Activated T-helper 2 cell treated with anti-CD3 and anti-CD28 coated beads, Interferon-gamma antibody, Interleukin-2, Interleukin-4, amounts not matched to agents 10 μg/mL and 5 μg/mL and 100 μg/mL, durations not matched to agents 14 hours and 24 hours and 36 hours (primary cell): Measurements from ENCODE around the gene ALDH4A1. TPM values are rescaled to one million over a fixed set of nuclear protein-coding genes. Genes with fewer than 3 reads are reported as not detected.
"Not testable (repeated sequence)": the region's sequence is repeated elsewhere in the genome, so short reads cannot be mapped to it uniquely, and the experiment has no call there.

Experiments used
- DNase-seq: peaks from one replicate; pipeline ENCODE4 v3.0.0; 2021; ENCODE audit warnings: low spot score
- H3K27ac Mint-ChIP-seq: one replicate; pipeline ENCODE4 v1.8.0; 2021; ENCODE audit warnings: mixed read lengths
- H3K27me3 Mint-ChIP-seq: one replicate; pipeline ENCODE4 v1.8.0; 2021; ENCODE audit warnings: low read depth, mixed read lengths
- H3K36me3 Mint-ChIP-seq: one replicate; pipeline ENCODE4 v1.8.0; 2021; ENCODE audit warnings: low read depth, mixed read lengths
- H3K4me1 Mint-ChIP-seq: one replicate; pipeline ENCODE4 v1.8.0; 2021; ENCODE audit warnings: low read depth, mixed read lengths
- H3K4me3 Mint-ChIP-seq: one replicate; pipeline ENCODE4 v1.8.0; 2021; ENCODE audit warnings: low read depth, mild to moderate bottlenecking, moderate library complexity, mixed read lengths
- H3K9me3 Mint-ChIP-seq: one replicate; pipeline ENCODE4 v1.8.0; 2021; ENCODE audit warnings: mixed read lengths
- intact Hi-C: fragments of 100-400 bp; cut with micrococcal nuclease; formaldehyde crosslinking; loops from one replicate; pipeline ENCODE4 v1.15.1; 2023
- total RNA-seq: library from RNA; stranded (reverse); gene quantifications from 2 replicates; pipeline ENCODE4 v1.2.3, GENCODE V29; 2022

ALDH4A1 gene
- total RNA-seq, 1 donor from 2014 or later = 4.4 TPM

- no peaks in the 10 kb centered on the region for H3K9me3 Mint-ChIP-seq
- H3K4me3 Mint-ChIP-seq = no peak overlapping the region
- H3K4me1 Mint-ChIP-seq = peaks cover 13% of the 10 kb centered on the region
- H3K27ac Mint-ChIP-seq = no peak overlapping the region
- no peaks in the 10 kb centered on the region for H3K36me3 Mint-ChIP-seq
- DNase-seq = no peak
- intact Hi-C loops = no loop called here
- H3K27me3 Mint-ChIP-seq = no peaks in the 10 kb centered on the region
Measured at GRCh38 chr1:18898567-18898966, 3.8 kb downstream of the ALDH4A1 start.

DNA sequence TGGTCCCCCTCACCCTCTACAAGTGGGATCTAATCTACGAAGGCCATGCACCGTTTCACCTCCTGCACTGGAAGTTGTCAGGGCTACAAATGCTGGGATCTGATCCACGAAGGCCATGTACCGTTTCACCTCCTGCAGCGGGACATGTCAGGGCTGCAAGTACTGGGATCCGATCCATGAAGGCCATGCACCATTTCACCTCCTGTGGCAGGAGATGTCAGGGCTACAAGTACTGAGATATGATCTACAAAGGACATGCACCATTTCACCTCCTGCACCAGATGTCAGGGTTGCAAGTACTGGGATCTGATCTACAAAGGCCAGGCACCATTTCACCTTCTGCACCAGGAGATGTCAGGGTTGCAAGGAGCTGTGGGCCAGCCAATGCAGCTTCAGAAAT, 7.0 kb downstream of the ALDH4A1 start:
- no peak for DNase-seq
- intact Hi-C loops = no loop called here
- no peaks in the 10 kb centered on the region for H3K4me1 Mint-ChIP-seq
- H3K9me3 Mint-ChIP-seq = no peaks in the 10 kb centered on the region
- H3K4me3 Mint-ChIP-seq = no peak overlapping the region
- no peaks in the 10 kb centered on the region for H3K36me3 Mint-ChIP-seq
- H3K27ac Mint-ChIP-seq = no peak overlapping the region
- no peaks in the 10 kb centered on the region for H3K27me3 Mint-ChIP-seq

DNA sequence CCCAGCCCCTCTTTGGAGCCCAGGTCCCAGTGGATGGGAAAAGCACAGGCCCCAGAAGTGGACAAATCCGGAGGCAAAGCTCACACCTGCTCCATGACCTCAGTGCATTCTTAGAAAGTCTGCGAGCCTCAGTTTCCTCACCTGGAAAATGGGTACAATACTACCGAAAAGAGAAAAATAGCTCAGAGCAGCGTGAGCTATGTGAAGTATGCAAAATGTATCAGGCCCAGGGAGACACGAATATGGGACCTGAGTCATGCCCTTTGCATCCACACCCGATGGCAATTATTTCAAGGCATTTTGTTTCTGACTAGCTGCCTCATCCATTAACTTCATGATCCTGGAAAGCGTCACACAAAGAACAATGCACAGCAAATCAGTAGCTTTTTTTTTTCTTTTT, 9.2 kb downstream of the ALDH4A1 start:
- H3K4me3 Mint-ChIP-seq = no peak overlapping the region
- DNase-seq = no peak
- intact Hi-C loops = no loop called here

GRCh38 chr1:18891858-18892257, 10.5 kb downstream of the ALDH4A1 start:
- H3K4me1 Mint-ChIP-seq, DNase-seq, H3K27ac Mint-ChIP-seq, H3K4me3 Mint-ChIP-seq, intact Hi-C loops, H3K27me3 Mint-ChIP-seq, H3K36me3 Mint-ChIP-seq, H3K9me3 Mint-ChIP-seq: not testable (repeated sequence)

More for the DNA sequence above, 9.2 kb downstream of the ALDH4A1 start:
- H3K9me3 Mint-ChIP-seq = no peaks in the 10 kb centered on the region
- no peak overlapping the region for H3K27ac Mint-ChIP-seq
- no peaks in the 10 kb centered on the region for H3K36me3 Mint-ChIP-seq
- H3K4me1 Mint-ChIP-seq = no peaks in the 10 kb centered on the region
- H3K27me3 Mint-ChIP-seq = no peaks in the 10 kb centered on the region

DNA sequence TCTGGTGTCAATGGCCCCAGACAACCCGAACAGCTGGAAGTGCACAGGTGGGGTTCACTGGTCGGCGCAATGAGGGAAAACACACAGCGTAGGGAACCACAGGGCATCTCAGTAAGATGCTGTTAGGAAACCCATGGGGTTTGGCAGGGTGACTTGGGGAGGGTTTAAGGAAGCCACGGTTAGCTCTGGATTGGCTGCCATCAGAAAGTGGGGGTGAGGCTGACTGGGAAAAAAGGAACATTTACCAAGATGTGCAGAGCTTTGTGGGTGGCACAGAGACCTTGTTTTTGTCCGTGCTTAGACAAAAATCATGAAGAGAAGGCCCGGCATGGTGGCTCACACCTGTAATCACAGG, 11.0 kb downstream of the ALDH4A1 start:
- Mint-ChIP-seq H3K4me1 (no peaks in the 10 kb centered on the region), H3K9me3 (no peaks in the 10 kb centered on the region), H3K36me3 (no peaks in the 10 kb centered on the region), H3K4me3 (no peak overlapping the region), H3K27ac (no peak overlapping the region), H3K27me3 (no peaks in the 10 kb centered on the region)
- intact Hi-C loops = no loop called here
- DNase-seq = no peak

GRCh38 chr1:18890706-18891425, 11.5 kb downstream of the ALDH4A1 start:
- H3K9me3 Mint-ChIP-seq = no peaks in the 10 kb centered on the region
- H3K27ac Mint-ChIP-seq = no peak overlapping the region
- H3K4me1 Mint-ChIP-seq = no peaks in the 10 kb centered on the region
- no peaks in the 10 kb centered on the region for H3K36me3 Mint-ChIP-seq
- H3K27me3 Mint-ChIP-seq = no peaks in the 10 kb centered on the region
- intact Hi-C loops = no loop called here
- H3K4me3 Mint-ChIP-seq = no peak overlapping the region
- no peak for DNase-seq

GRCh38 chr1:18886003-18886335, 16.4 kb downstream of the ALDH4A1 start:
- H3K9me3 Mint-ChIP-seq = no peaks in the 10 kb centered on the region
- H3K4me3 Mint-ChIP-seq = no peak overlapping the region
- no peak for DNase-seq
- intact Hi-C loops = no loop called here
- no peaks in the 10 kb centered on the region for H3K4me1 Mint-ChIP-seq
- H3K27ac Mint-ChIP-seq = no peak overlapping the region
- H3K27me3 Mint-ChIP-seq = no peaks in the 10 kb centered on the region
- no peaks in the 10 kb centered on the region for H3K36me3 Mint-ChIP-seq

DNA sequence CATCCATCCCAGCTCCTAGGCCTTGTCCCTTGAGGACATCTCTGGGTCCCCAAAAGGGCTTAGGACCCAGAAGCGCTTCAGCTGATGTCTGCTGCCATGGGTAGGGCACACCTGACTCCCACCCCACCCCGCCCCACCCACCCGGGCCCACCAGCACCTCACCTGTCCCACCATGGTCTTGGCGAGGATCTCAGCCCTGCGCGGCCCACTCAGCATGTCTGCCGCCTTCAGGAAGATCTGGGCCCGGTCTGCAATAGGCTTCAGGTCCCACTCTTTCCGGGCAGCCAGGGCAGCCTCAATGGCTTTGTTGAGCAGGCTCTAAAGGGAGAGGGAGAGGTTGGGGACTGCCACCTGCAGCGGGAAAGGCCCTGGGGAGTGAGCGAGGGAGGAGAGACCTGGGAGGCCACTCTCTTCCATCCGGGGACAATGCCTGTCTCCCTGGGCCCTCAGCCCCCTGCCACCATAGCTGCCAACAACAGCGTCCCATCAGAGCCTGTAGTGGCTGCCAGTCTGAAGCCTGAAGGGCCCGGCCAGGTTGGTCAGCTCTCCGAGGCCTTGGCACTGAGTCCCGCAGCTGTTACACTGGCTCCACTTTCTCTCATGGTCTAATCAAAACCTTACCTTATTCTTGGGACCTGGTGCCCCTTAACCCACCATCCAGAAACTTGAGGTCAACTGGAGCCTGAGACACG, 16.9 kb downstream of the ALDH4A1 start:
- intact Hi-C loops = no loop called here
- no peak for DNase-seq
- Mint-ChIP-seq H3K4me3 (no peak overlapping the region), H3K27ac (no peak overlapping the region), H3K4me1 (no peaks in the 10 kb centered on the region), H3K27me3 (no peaks in the 10 kb centered on the region), H3K9me3 (no peaks in the 10 kb centered on the region), H3K36me3 (no peaks in the 10 kb centered on the region)

DNA sequence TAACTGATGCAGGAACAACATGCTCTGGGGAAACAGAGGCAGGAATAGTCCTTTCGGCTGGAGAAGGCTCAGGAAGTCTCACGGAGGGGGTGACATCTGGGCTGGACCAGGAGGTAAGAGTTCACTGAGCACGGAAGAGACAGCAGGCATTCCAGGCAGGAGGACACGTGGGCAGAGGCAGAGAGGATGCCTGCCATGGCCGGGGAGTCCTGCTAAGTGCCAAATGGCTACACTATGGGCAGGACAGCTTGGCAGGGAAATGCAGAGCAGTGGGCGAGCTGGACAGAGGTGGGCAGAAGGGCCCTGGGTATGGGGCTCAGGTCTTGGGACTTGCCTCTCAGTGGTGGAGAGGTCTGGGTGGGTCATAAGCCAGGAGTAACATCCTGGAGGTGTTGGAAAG, 17.6 kb downstream of the ALDH4A1 start:
- Mint-ChIP-seq H3K27me3 (no peaks in the 10 kb centered on the region), H3K9me3 (no peaks in the 10 kb centered on the region), H3K36me3 (no peaks in the 10 kb centered on the region), H3K4me1 (no peaks in the 10 kb centered on the region), H3K27ac (no peak overlapping the region), H3K4me3 (no peak overlapping the region)
- intact Hi-C loops = no loop called here
- no peak for DNase-seq

DNA sequence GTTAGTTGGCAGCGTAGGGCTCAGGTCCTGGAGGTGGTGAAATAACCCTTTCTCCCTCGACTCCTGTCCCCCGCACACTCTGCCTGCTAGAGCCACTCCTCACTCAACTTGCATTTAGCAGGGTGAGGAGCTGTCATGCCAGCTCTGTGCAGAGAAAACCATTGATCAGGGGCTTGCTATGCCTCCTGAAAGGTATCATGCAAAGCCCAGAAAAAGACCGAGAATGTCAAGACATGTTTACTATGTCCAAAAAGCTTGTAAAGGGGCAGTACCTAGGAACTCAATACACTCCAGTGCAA, 18.0 kb downstream of the ALDH4A1 start:
- no peaks in the 10 kb centered on the region for H3K9me3 Mint-ChIP-seq
- intact Hi-C loops = no loop called here
- DNase-seq = no peak
- H3K4me3 Mint-ChIP-seq = no peak overlapping the region
- no peak overlapping the region for H3K27ac Mint-ChIP-seq
- H3K36me3 Mint-ChIP-seq = no peaks in the 10 kb centered on the region
- no peaks in the 10 kb centered on the region for H3K27me3 Mint-ChIP-seq
- H3K4me1 Mint-ChIP-seq = no peaks in the 10 kb centered on the region

DNA sequence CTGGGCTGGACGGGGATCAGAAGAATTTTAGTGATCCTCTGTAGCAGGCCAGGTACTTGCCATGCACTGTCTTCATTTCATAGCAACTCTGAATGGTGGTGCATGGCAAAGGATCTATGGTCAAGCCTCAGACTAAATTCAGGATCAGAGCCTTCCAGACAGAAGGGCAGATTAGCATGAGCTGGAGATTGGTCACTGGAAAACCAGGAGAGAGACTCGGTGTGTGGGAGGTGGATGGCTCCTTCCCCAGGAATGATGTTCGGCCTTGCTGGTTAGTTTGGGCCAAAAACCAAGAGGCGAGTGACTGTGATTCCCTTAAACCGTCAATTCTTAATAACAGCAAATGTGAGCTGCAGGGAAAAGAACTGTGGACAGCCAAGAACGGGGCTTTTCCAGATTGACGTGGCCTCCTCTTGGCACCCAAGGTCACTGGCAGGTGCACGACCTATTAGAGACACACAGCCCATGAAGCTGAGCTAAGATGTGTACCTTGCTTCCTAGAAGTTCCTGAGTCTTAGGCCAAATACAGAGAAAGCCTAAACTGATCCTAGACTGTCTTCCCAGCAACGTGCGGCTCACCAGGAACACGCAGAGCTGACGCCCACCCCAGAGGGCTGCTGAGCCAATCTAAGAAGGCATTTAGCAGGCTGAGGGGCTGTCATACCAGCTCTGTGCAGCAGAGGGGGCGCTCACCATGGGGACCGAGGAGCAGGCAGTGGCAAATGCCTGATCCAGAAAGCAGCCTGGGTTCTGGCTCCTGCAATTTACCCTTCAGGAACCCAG, 18.5 kb downstream of the ALDH4A1 start:
- Mint-ChIP-seq H3K9me3 (no peaks in the 10 kb centered on the region), H3K36me3 (no peaks in the 10 kb centered on the region), H3K27me3 (no peaks in the 10 kb centered on the region), H3K4me3 (no peak overlapping the region), H3K4me1 (no peaks in the 10 kb centered on the region), H3K27ac (no peak overlapping the region)
- intact Hi-C loops = no loop called here
- DNase-seq = peak; percentile 50

DNA sequence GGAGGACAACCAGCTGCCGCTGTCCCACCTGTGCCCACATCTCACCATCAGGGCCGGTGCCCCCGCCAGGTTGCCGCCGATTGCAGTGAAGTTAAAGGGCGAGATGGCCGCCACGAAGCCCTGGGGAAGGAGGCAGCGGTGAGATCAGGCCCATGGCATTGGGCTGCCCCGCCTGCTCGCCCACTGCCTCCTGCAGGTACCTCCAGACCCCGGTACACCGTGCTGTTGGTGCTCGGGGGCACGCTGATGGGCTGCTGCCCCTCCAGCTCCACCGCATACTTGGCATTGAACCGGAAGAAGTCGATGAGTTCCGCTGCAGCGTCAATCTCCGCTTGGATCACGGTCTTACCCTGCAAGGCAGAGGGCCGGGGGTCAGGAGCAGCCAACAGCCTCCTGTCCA, 19.3 kb downstream of the ALDH4A1 start:
- Mint-ChIP-seq H3K27ac (no peak overlapping the region), H3K27me3 (no peaks in the 10 kb centered on the region), H3K36me3 (no peaks in the 10 kb centered on the region), H3K4me3 (no peak overlapping the region), H3K9me3 (no peaks in the 10 kb centered on the region), H3K4me1 (no peaks in the 10 kb centered on the region)
- no peak for DNase-seq
- intact Hi-C loops = no loop called here

- Mint-ChIP-seq H3K4me3 (no peak overlapping the region), H3K27me3 (no peaks in the 10 kb centered on the region), H3K4me1 (no peaks in the 10 kb centered on the region), H3K36me3 (no peaks in the 10 kb centered on the region), H3K27ac (no peak overlapping the region), H3K9me3 (no peaks in the 10 kb centered on the region)
- intact Hi-C loops = no loop called here
- DNase-seq = no peak
Measured at GRCh38 chr1:18882486-18882885, 19.9 kb downstream of the ALDH4A1 start.
